Nephron progenitor cell (in vitro differentiated cells): ENCODE data around the gene SCML2.
"Not testable (repeated sequence)": the region's sequence is repeated elsewhere in the genome, so short reads cannot be mapped to it uniquely, and the experiment has no call there.

ENCODE experiments used
- DNase-seq: peaks from one replicate; pipeline ENCODE4 v3.0.0; 2021
- H3K27ac Mint-ChIP-seq: 2 replicates; pipeline ENCODE4 v1.8.0; 2021; ENCODE audit warnings: mild to moderate bottlenecking, moderate library complexity, mixed read lengths
- H3K27me3 Mint-ChIP-seq: 2 replicates; pipeline ENCODE4 v1.8.0; 2021; ENCODE audit warnings: mild to moderate bottlenecking, low read depth, mixed read lengths; ENCODE audit not compliant: poor library complexity
- H3K36me3 Mint-ChIP-seq: 2 replicates; pipeline ENCODE4 v1.8.0; 2021; ENCODE audit warnings: low read depth, mixed read lengths
- H3K4me1 Mint-ChIP-seq: 2 replicates; pipeline ENCODE4 v1.8.0; 2021; ENCODE audit warnings: mixed read lengths
- H3K4me3 Mint-ChIP-seq: 2 replicates; pipeline ENCODE4 v1.8.0; 2021; ENCODE audit warnings: mild to moderate bottlenecking, moderate library complexity, mixed read lengths
- H3K9me3 Mint-ChIP-seq: 2 replicates; pipeline ENCODE4 v1.8.0; 2021; ENCODE audit warnings: mild to moderate bottlenecking, moderate library complexity, mixed read lengths
- CTCF ChIP-seq: fragments of 200-600 bp; sonication (generic); IDR thresholded peaks from 2 replicates; pipeline ENCODE4 v1.5.0; 2021; ENCODE audit warnings: antibody characterized with exemption

Gene SCML2

GRCh38 chrX:18377796-18378195 lies 23.3 kb upstream of the SCML2 start:
- Mint-ChIP-seq H3K4me3 (no peak overlapping the region), H3K4me1 (no peaks in the 10 kb centered on the region), H3K27me3 (peaks cover 10% of the 10 kb centered on the region), H3K9me3 (peaks cover 64% of the 10 kb centered on the region), H3K27ac (no peak overlapping the region), H3K36me3 (no peaks in the 10 kb centered on the region)
- DNase-seq, result peak; percentile 18
- TF ChIP-seq CTCF, result peak; percentile 48

GRCh38 chrX:18375131-18375805 lies 20.8 kb upstream of the SCML2 start:
- not testable (repeated sequence) for H3K27ac Mint-ChIP-seq, H3K4me1 Mint-ChIP-seq, H3K4me3 Mint-ChIP-seq

GRCh38 chrX:18369096-18369495 lies 14.6 kb upstream of the SCML2 start:
- H3K4me1 Mint-ChIP-seq, DNase-seq, H3K27ac Mint-ChIP-seq, H3K27me3 Mint-ChIP-seq, H3K36me3 Mint-ChIP-seq, H3K4me3 Mint-ChIP-seq: not testable (repeated sequence)
- peaks cover 52% of the 10 kb centered on the region for H3K9me3 Mint-ChIP-seq

More at GRCh38 chrX:18375131-18375805, 20.8 kb upstream of the SCML2 start:
- not testable (repeated sequence) for H3K36me3 Mint-ChIP-seq, H3K27me3 Mint-ChIP-seq, DNase-seq
- peaks cover 57% of the 10 kb centered on the region for H3K9me3 Mint-ChIP-seq

GRCh38 chrX:18368402-18368801 lies 13.9 kb upstream of the SCML2 start:
- no peaks in the 10 kb centered on the region for H3K36me3 Mint-ChIP-seq
- peaks cover 51% of the 10 kb centered on the region for H3K9me3 Mint-ChIP-seq
- no peak overlapping the region for H3K4me3 Mint-ChIP-seq
- TF ChIP-seq CTCF, result no peak
- H3K27ac Mint-ChIP-seq, result no peak overlapping the region
- DNase-seq, result no peak
- H3K27me3 Mint-ChIP-seq, result peaks cover 7% of the 10 kb centered on the region
- H3K4me1 Mint-ChIP-seq, result no peaks in the 10 kb centered on the region

- TF ChIP-seq CTCF, result no peak
- H3K4me1 Mint-ChIP-seq, result no peaks in the 10 kb centered on the region
- H3K27ac Mint-ChIP-seq, result no peak overlapping the region
- H3K36me3 Mint-ChIP-seq, result no peaks in the 10 kb centered on the region
- DNase-seq, result no peak
- no peak overlapping the region for H3K4me3 Mint-ChIP-seq
- peaks cover 20% of the 10 kb centered on the region for H3K27me3 Mint-ChIP-seq
- peaks cover 58% of the 10 kb centered on the region for H3K9me3 Mint-ChIP-seq
Observed at GRCh38 chrX:18360867-18361266, 6.4 kb upstream of the SCML2 start.

DNA sequence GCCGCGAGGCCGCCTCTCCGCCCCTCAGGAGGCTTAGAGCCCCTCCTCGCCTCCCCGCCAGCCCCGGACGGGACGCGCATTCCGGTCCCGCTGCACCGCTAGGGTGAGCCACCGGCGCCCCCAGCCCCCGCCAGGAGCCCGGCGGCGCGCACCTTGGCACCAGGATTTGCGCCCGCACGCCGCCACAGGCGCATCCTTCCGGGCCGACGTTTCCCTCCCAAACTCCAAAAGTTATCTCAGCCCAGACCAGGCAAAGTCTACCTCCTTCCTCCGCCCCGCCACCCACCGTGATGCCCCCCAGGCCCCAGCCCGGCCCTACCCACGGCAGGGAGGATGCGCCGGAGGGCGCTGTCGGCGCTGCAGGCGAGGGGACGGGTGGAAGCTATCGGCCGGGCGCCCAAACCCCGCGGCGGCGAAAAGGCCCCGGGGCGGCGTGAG lies 538 bp downstream of the SCML2 start:
- TF ChIP-seq CTCF, result no peak
- peak; percentile 51 for DNase-seq
- H3K4me1 Mint-ChIP-seq, result peaks cover 33% of the 10 kb centered on the region

DNA sequence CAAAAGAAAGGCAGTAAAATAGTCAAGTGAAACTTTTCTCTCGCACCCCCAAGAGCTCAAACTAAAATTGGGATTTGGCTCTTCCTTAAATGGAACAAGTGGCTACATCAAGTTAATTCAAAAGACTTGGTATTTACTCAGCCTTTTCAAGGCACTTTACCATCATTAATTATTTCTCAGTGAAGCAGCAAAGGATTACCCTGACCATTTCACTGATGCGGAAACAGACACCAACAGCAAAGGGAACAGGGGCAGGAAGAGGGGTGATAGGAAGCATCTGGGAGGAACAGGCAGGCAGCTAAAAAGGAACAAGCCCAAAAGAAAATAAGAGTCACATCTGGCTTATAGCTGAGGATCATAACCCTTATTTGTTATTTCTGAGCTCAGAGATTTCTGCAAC lies 2.7 kb downstream of the SCML2 start:
- Mint-ChIP-seq H3K27me3 (peaks cover 3% of the 10 kb centered on the region), H3K27ac (peak overlapping the region; percentile 38), H3K36me3 (no peaks in the 10 kb centered on the region), H3K4me1 (peaks cover 45% of the 10 kb centered on the region), H3K4me3 (peak overlapping the region; percentile 60), H3K9me3 (peaks cover 43% of the 10 kb centered on the region)
- TF ChIP-seq CTCF, result no peak
- no peak for DNase-seq

More for the DNA sequence above, 538 bp downstream of the SCML2 start:
- H3K27me3 Mint-ChIP-seq, result peaks cover 8% of the 10 kb centered on the region
- H3K27ac Mint-ChIP-seq, result no peak overlapping the region
- peak overlapping the region; percentile 85 for H3K4me3 Mint-ChIP-seq
- peaks cover 47% of the 10 kb centered on the region for H3K9me3 Mint-ChIP-seq
- H3K36me3 Mint-ChIP-seq, result no peaks in the 10 kb centered on the region
